ENCODE results near the gene TBL3. TPM values are rescaled to one million over a fixed set of nuclear protein-coding genes. Genes with fewer than 3 reads are reported as not detected.
A peak's percentile ranks its signal among the peaks of the same experiment; 100 is the strongest.

TBL3 gene
- total and polyA plus RNA-seq, 2 of the 8 experiments (the other 6 are each of a cell fraction or from before 2014, with no cell fraction given) = 65.8 to 137 TPM

DNA sequence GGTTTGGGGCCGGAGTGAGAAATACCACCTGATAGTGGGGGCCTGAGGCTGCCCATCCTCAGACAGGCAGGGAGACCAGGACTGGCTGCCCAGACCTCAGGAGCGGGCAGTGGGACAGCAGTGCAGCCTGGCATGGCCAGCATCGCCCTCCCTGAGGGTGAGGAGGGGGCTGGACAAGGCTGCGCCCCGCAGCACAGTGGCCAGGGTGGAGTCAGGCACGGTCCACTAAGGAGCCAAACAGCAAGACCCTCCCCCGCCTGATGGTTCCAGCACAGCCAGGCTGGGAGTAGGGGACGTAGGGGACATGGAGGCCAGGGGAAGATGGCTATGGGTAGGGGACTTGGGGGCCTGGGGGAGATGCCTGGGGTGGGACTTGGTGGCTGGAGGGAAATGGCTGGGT lies 34.5 kb downstream of the TBL3 start:
- Histone ChIP-seq H3K36me3 (ENCODE audit: control insufficient read depth in 2 of 4, insufficient read depth in 4 of 4, low read length in 3 of 4) (peaks cover 10 to 21% (median 15%) of the 10 kb centered on the region in 4 experiments), H3K4me3 (ENCODE audit: extremely low read depth in 1 of 4, insufficient read depth in 2 of 4, low read depth in 3 of 4, low read length in 4 of 4) (no peak overlapping the region), H2AK5ac (ENCODE audit: low read depth, low read length) (no peak overlapping the region), H2BK12ac (ENCODE audit: low read depth, low read length) (no peak overlapping the region), H2BK20ac (ENCODE audit: low read length) (no peak overlapping the region), H4K8ac (ENCODE audit: extremely low read depth, insufficient read depth, low read length) (no peak overlapping the region), H3K4me1 (replicated peaks in 1 of 4; ENCODE audit: control insufficient read depth in 3 of 4, insufficient read depth in 4 of 4, low read length in 3 of 4) (peaks cover 3 to 38% (median 22%) of the 10 kb centered on the region in 4 experiments), H2BK5ac (ENCODE audit: low read depth, low read length) (peak overlapping the region; percentile 35; the same call in 1 of the 2 replicates), H3K9me3 (ENCODE audit: insufficient read depth in 2 of 2, low read depth in 1 of 2, low read length in 1 of 2) (no peaks in the 10 kb centered on the region), H3K9ac (replicated peaks in 1 of 4; ENCODE audit: extremely low read depth in 1 of 4, low read depth in 3 of 4, low read length in 3 of 4) (no peak overlapping the region), H2BK15ac (ENCODE audit: low read length) (no peak overlapping the region), H3K79me1 (ENCODE audit: low read depth, low read length) (peaks cover 9% of the 10 kb centered on the region; the same call in 1 of the 2 replicates), H2AFZ (ENCODE audit: low read length) (no peak overlapping the region), H3K23ac (ENCODE audit: insufficient read length) (no peak overlapping the region), H4K5ac (ENCODE audit: insufficient read length, low read depth, low read length) (no peak overlapping the region), H4K91ac (replicated peaks; ENCODE audit: insufficient read length, low read length) (no peak overlapping the region), H3K27me3 (replicated peaks in 1 of 4; ENCODE audit: control insufficient read depth in 3 of 4, extremely low read depth in 1 of 4, insufficient read depth in 3 of 4, low read length in 3 of 4) (no peaks in the 10 kb centered on the region), H3K56ac (replicated peaks; ENCODE audit: insufficient read length, low read depth, low read length) (no peak overlapping the region), H3K79me2 (ENCODE audit: control insufficient read depth in 1 of 2, insufficient read depth in 2 of 2, low read length in 2 of 2) (peaks cover 22 to 52% of the 10 kb centered on the region in 2 experiments; a peak in 3 of 4 replicates), H3K4me2 (ENCODE audit: insufficient read depth in 1 of 2, low read depth in 2 of 2, low read length in 2 of 2) (no peak overlapping the region), H3K23me2 (ENCODE audit: low read depth, low read length) (peaks cover 12% of the 10 kb centered on the region; the same call in 1 of the 2 replicates), H3K18ac (ENCODE audit: extremely low read depth, low read length) (no peak overlapping the region), H2BK120ac (replicated peaks; ENCODE audit: low read depth, low read length) (no peak overlapping the region), H4K20me1 (replicated peaks in 1 of 2; ENCODE audit: control insufficient read depth in 1 of 2, insufficient read depth in 2 of 2, low read length in 2 of 2) (peaks cover 29 to 61% of the 10 kb centered on the region in 2 experiments), H3K27ac (ENCODE audit: low read depth, low read length) (no peak overlapping the region), H3K14ac (ENCODE audit: insufficient read length) (no peak overlapping the region), H3K4ac (replicated peaks; ENCODE audit: insufficient read length, low read depth, low read length) (no peak overlapping the region)
- ChIA-PET CTCF (ENCODE audit: partially characterized antibody) (interaction anchor here (0.7 to 4.3 kb wide), 12 partner anchors 9 to 146 kb away, joined by 3 to 55 read pairs (median 6); partner anchors contain the start of genes NPW and SYNGR3), POLR2A (ENCODE audit: partially characterized antibody) (interaction anchor here (0.6 to 4.7 kb wide), 6 partner anchors 10 to 1263 kb away, joined by 3 to 37 read pairs (median 8); partner anchors contain the start of genes RNF151, RPS2 and TRAF7)
- TF ChIP-seq NRF1 (IDR thresholded peaks at IDR 0.05; ENCODE audit: low read depth, low read length) (no peak), TCF12 (IDR thresholded peaks at IDR 0.05; ENCODE audit: low read depth, low read length) (no peak), ASH2L (IDR thresholded peaks at IDR 0.05; ENCODE audit: low read length) (no peak), BCL11A (IDR thresholded peaks at IDR 0.05; ENCODE audit: low read depth in 2 of 2, low read length in 2 of 2) (no peak), PHF8 (conservative IDR thresholded peaks at IDR 0.05; ENCODE audit: low read depth, low read length) (no peak)
- TF ChIP-seq, protein P1, sequence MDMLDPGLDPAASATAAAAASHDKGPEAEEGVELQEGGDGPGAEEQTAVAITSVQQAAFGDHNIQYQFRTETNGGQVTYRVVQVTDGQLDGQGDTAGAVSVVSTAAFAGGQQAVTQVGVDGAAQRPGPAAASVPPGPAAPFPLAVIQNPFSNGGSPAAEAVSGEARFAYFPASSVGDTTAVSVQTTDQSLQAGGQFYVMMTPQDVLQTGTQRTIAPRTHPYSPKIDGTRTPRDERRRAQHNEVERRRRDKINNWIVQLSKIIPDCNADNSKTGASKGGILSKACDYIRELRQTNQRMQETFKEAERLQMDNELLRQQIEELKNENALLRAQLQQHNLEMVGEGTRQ (IDR thresholded peaks at IDR 0.05; ENCODE audit: low read length) = no peak
- WGBS, 2 experiments (ENCODE audit: extremely low coverage in 1 of 2, insufficient coverage in 1 of 2, insufficient read length in 1 of 2, insufficient replicate concordance in 2 of 2, low coverage in 1 of 2, low lambda C conversion rate in 2 of 2, missing lambda C conversion rate in 1 of 2) = 92% methylated on average over 7 of the region's 8 CpGs; no CpG with 5 or more reads in 1 of the 2 experiments
- DNase-seq (ENCODE audit: low read depth in 1 of 2, low spot score in 2 of 2) (no peak), FAIRE-seq (no peak)

Data from H1 (cell line).